ENCODE results near the gene ME1.
"Not testable (repeated sequence)": the region's sequence is repeated elsewhere in the genome, so short reads cannot be mapped to it uniquely, and the experiment has no call there.

The ME1 gene

GRCh38 chr6:83462524-83462923 is 31.7 kb upstream of the ME1 start:
- H3K4me3 ChIP-seq (replicated peaks; ENCODE audit: low read depth, low read length), result no peak overlapping the region
- TF ChIP-seq CTCF (IDR thresholded peaks at IDR 0.05; ENCODE audit: low read depth, low read length, missing control alignments), result no peak
- no peak for DNase-seq (ENCODE audit: extremely low read depth, low read depth)

GRCh38 chr6:83461438-83461837 is 30.6 kb upstream of the ME1 start:
- no peak for TF ChIP-seq CTCF (IDR thresholded peaks at IDR 0.05; ENCODE audit: low read depth, low read length, missing control alignments)
- no peak for DNase-seq (ENCODE audit: extremely low read depth, low read depth)
- H3K4me3 ChIP-seq (replicated peaks; ENCODE audit: low read depth, low read length), result no peak overlapping the region

GRCh38 chr6:83459663-83460062 is 28.8 kb upstream of the ME1 start:
- no peak overlapping the region for H3K4me3 ChIP-seq (replicated peaks; ENCODE audit: low read depth, low read length)
- TF ChIP-seq CTCF (IDR thresholded peaks at IDR 0.05; ENCODE audit: low read depth, low read length, missing control alignments), result no peak
- no peak for DNase-seq (ENCODE audit: extremely low read depth, low read depth)

GRCh38 chr6:83450015-83450414 is 19.2 kb upstream of the ME1 start:
- DNase-seq (ENCODE audit: extremely low read depth, low read depth); H3K4me3 ChIP-seq (replicated peaks; ENCODE audit: low read depth, low read length): not testable (repeated sequence)

DNA sequence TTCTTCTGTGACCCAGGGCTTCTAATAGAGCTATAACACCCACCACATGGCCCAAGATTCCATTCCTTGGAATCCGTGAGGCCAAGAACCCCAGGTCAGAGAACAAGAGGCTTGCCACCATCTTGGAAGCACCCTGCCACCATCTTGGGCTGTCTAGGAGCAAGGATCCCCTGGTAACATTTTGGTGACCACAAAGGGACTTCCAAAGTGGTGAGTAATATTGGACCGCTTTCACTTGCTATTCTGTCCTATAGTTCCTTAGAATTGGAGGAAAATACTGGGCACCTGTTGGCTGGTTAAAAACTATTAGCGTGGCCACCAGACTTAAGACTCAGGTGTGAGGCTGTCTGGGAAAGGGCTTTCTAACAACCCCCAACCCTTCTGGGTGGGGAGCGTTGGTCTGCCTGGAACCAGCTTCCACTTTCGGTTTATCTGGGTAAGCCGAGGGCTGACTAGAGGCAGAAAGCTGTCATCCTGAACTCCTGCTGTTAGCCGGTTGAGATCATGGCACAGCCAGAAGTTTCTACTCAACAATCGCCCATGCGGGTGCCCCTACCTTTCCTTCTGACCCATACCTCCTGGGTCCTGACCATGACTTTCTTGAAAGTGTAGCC is 13.3 kb upstream of the ME1 start:
- not testable (repeated sequence) for H3K4me3 ChIP-seq (replicated peaks; ENCODE audit: low read depth, low read length); DNase-seq (ENCODE audit: extremely low read depth, low read depth)

GRCh38 chr6:83443516-83443915 is 12.7 kb upstream of the ME1 start:
- no peak for DNase-seq (ENCODE audit: extremely low read depth, low read depth)
- TF ChIP-seq CTCF (IDR thresholded peaks at IDR 0.05; ENCODE audit: low read depth, low read length, missing control alignments), result no peak

DNA sequence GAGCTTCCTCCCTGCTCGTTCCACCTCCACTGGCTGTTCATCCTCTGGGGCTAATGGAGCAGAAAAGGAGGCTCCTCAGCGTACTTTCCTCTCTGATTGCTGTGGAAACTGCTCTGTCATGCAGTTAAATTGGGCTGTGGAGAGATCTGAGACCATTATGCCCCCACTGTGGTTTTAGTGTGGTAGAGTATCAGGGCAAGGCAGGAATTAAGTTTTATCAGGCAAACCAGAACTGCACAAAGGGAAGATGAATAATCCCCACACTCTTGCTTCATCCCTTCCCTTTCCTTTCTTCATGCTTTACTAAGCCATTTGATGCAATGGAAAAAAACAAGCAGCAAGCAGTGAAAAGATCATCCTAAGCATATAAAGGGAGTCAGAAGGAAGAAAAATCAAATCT is 11.9 kb upstream of the ME1 start:
- H3K4me3 ChIP-seq (replicated peaks; ENCODE audit: low read depth, low read length), result no peak overlapping the region
- no peak for TF ChIP-seq CTCF (IDR thresholded peaks at IDR 0.05; ENCODE audit: low read depth, low read length, missing control alignments)
- DNase-seq (ENCODE audit: extremely low read depth, low read depth), result no peak

More at GRCh38 chr6:83443516-83443915, 12.7 kb upstream of the ME1 start:
- no peak overlapping the region for H3K4me3 ChIP-seq (replicated peaks; ENCODE audit: low read depth, low read length)

- H3K4me3 ChIP-seq (replicated peaks; ENCODE audit: low read depth, low read length), result no peak overlapping the region
- DNase-seq (ENCODE audit: extremely low read depth, low read depth), result no peak
- TF ChIP-seq CTCF (IDR thresholded peaks at IDR 0.05; ENCODE audit: low read depth, low read length, missing control alignments), result no peak
These were observed 8.3 kb upstream of the ME1 start for GRCh38 chr6:83439201-83439600.

All from HFF-Myc (cell line).